ENCODE results near the gene CRYGA.
"Not testable (repeated sequence)": the region's sequence is repeated elsewhere in the genome, so short reads cannot be mapped to it uniquely, and the experiment has no call there.

The CRYGA gene

DNA sequence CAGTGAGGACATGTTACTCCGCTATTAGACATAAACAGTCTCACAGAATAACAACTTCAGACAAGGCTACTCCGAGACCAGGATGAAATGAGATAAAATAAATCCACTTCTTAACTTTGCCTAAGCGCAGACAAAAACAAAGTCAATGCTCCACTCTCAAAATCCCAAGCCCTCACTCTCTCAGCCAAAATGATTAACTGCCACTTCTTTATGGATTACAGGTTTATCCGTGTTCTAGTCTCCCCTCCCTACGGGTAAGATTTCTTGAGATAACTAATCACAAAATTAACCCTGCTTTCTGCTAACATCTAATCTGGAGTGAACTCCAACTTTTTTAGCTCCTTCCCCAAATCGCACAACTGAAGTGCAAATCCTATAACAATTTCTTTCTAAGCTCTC is 32.7 kb downstream of the CRYGA start:
- Histone ChIP-seq H3K4me1 (ENCODE audit: control insufficient read depth, insufficient read depth, low read length) (no peaks in the 10 kb centered on the region), H3K4me3 (ENCODE audit: low read length) (no peak overlapping the region), H3K36me3 (ENCODE audit: control insufficient read depth, insufficient read depth, low read length) (no peaks in the 10 kb centered on the region), H3K9ac (ENCODE audit: low read length) (no peak overlapping the region), H3K27ac (ENCODE audit: low read depth, low read length) (no peak overlapping the region), H3K27me3 (ENCODE audit: control insufficient read depth, insufficient read depth, low read length) (no peaks in the 10 kb centered on the region)

DNA sequence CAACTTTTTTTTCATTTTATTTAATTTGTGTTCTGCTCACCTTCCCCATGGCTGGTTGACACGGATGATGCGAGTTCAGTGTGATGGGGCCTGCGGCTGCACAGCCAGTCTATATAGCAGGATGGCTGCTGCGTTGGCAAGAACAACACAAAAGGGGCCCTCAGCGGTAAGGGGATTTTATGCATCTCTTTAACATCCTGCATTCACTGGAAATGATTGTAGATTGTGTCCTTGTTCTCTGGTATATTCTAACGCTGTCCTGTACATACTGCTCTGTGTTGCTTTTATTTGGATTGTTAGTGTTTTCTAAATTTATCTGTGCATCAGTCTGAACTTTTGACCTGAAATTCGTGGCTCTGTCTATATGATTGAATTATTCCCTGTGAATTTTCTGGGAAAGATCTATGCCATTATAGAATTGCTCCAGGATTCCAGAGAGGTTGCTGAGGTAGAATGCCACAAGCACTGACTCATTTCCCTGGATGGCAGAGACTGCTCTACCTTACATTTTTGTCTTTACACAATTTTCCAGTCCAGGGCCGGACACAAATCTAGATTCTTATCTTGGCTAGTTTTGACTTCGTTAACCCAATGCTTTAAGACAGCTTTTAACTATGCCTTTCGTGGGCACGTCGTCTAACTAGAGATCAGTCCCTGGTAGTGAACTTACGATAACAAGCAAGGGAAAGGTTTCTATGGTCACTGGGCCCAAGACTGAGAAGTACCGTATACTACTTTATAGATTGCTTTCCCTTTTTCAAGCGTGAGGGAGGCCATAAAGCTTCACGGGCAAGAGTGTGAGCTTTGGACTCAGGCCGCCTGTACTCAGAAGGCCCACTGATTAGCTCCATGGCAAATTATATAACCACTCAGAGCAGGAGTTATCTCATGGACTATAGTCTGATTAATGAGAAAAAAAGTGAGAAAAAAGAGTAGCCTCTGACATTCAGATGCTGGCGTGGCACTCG is 33.4 kb downstream of the CRYGA start, which contains the start of gene CRYGC:
Gene CRYGC, minus strand, starts transcription at position 85 of the 968 bp plus-strand sequence. Its CDS starts 36 bp downstream, at position 49.
- Histone ChIP-seq H3K27ac (ENCODE audit: low read depth, low read length) (no peak within 1 kb of the TSS), H3K9ac (ENCODE audit: low read length) (no peak within 1 kb of the TSS), H3K27me3 (ENCODE audit: control insufficient read depth, insufficient read depth, low read length) (no peaks in the 10 kb centered on the region), H3K4me1 (ENCODE audit: control insufficient read depth, insufficient read depth, low read length) (no peaks in the 10 kb centered on the region), H3K4me3 (ENCODE audit: low read length) (no peak within 1 kb of the TSS), H3K36me3 (ENCODE audit: control insufficient read depth, insufficient read depth, low read length) (no peaks in the 10 kb centered on the region)

DNA sequence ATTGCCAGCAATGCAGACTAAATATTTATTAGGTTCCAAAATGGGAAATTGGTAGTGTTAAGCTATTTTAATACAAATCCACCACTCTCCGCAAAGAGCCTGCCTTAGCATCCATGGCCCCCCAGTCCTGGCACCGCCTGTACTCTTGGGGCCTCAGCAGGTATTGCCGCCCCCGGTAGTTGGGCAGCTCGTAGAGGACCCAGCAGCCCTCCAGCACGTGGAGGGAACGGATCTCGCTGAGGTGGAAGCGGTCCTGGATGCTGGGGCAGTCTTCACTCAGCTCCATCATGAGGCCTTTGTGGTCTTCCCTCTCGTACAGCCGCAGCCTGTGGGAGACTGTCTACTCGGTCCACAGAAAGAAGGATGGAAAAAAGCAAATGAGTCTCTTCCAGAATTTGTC is 35.3 kb downstream of the CRYGA start:
- H3K4me1 ChIP-seq (ENCODE audit: control insufficient read depth, insufficient read depth, low read length) = no peaks in the 10 kb centered on the region
- H3K4me3 ChIP-seq (ENCODE audit: low read length) = no peak overlapping the region
- no peak overlapping the region for H3K9ac ChIP-seq (ENCODE audit: low read length)
- no peak overlapping the region for H3K27ac ChIP-seq (ENCODE audit: low read depth, low read length)
- no peaks in the 10 kb centered on the region for H3K27me3 ChIP-seq (ENCODE audit: control insufficient read depth, insufficient read depth, low read length)
- no peaks in the 10 kb centered on the region for H3K36me3 ChIP-seq (ENCODE audit: control insufficient read depth, insufficient read depth, low read length)

DNA sequence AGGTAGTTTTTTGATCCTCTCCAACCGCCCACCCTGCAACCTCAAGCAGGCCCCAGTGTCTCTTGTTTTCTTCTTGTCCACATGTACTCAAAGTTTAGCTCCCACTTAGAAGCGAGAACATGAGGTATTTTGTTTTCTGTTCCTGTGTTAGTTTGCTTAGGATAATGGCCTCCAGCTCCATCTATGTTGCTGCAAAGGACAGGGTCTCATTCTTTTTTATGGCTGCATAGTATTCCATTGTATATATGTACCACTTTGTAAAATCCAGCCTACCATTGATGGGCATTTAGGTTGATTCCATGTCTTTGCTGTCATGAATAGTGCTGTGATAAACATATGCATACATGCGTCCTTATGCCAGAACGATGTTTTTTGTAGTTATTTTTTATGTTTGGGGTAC is 36.3 kb downstream of the CRYGA start:
- H3K27ac ChIP-seq (ENCODE audit: low read depth, low read length) = no peak overlapping the region
- no peak overlapping the region for H3K4me3 ChIP-seq (ENCODE audit: low read length)
- no peaks in the 10 kb centered on the region for H3K36me3 ChIP-seq (ENCODE audit: control insufficient read depth, insufficient read depth, low read length)
- no peaks in the 10 kb centered on the region for H3K4me1 ChIP-seq (ENCODE audit: control insufficient read depth, insufficient read depth, low read length)
- H3K9ac ChIP-seq (ENCODE audit: low read length) = no peak overlapping the region
- no peaks in the 10 kb centered on the region for H3K27me3 ChIP-seq (ENCODE audit: control insufficient read depth, insufficient read depth, low read length)

GRCh38 chr2:208125251-208125650 is 38.1 kb downstream of the CRYGA start:
- no peak overlapping the region for H3K9ac ChIP-seq (ENCODE audit: low read length)
- H3K4me3 ChIP-seq (ENCODE audit: low read length) = no peak overlapping the region
- no peaks in the 10 kb centered on the region for H3K27me3 ChIP-seq (ENCODE audit: control insufficient read depth, insufficient read depth, low read length)
- no peaks in the 10 kb centered on the region for H3K36me3 ChIP-seq (ENCODE audit: control insufficient read depth, insufficient read depth, low read length)
- H3K4me1 ChIP-seq (ENCODE audit: control insufficient read depth, insufficient read depth, low read length) = no peaks in the 10 kb centered on the region
- no peak overlapping the region for H3K27ac ChIP-seq (ENCODE audit: low read depth, low read length)

GRCh38 chr2:208124013-208124715 is 39.2 kb downstream of the CRYGA start, which contains the start of gene CRYGD:
TSS of gene CRYGD (minus strand) at chr2:208124524. CDS start at chr2:208124473, 51 bp downstream.
- not testable (repeated sequence) for H3K27me3 ChIP-seq (ENCODE audit: control insufficient read depth, insufficient read depth, low read length); H3K36me3 ChIP-seq (ENCODE audit: control insufficient read depth, insufficient read depth, low read length); H3K4me1 ChIP-seq (ENCODE audit: control insufficient read depth, insufficient read depth, low read length); H3K9ac ChIP-seq (ENCODE audit: low read length); H3K4me3 ChIP-seq (ENCODE audit: low read length); H3K27ac ChIP-seq (ENCODE audit: low read depth, low read length)

DNA sequence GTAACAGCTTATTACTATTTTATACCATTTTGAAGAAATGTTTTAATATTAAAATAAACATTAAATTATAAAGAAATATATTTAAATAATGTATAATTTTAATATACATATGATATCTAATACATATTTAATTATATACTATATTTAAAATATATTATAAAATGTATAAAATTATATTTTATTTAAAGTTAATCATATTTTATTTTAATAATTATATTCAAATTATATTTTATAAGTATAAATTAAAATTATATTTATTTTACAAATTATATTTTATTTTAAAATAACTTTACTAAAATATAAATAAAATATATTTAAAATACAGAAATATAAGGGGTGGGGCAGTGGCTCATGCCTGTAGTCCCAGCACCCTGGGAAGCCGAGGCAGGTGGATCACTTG is 41.1 kb downstream of the CRYGA start:
- Histone ChIP-seq H3K4me3 (ENCODE audit: low read length) (no peak overlapping the region), H3K27me3 (ENCODE audit: control insufficient read depth, insufficient read depth, low read length) (no peaks in the 10 kb centered on the region), H3K27ac (ENCODE audit: low read depth, low read length) (no peak overlapping the region), H3K36me3 (ENCODE audit: control insufficient read depth, insufficient read depth, low read length) (no peaks in the 10 kb centered on the region), H3K9ac (ENCODE audit: low read length) (no peak overlapping the region), H3K4me1 (ENCODE audit: control insufficient read depth, insufficient read depth, low read length) (no peaks in the 10 kb centered on the region)

- H3K27ac ChIP-seq (ENCODE audit: low read depth, low read length) = no peak overlapping the region
- H3K27me3 ChIP-seq (ENCODE audit: control insufficient read depth, insufficient read depth, low read length) = no peaks in the 10 kb centered on the region
- H3K4me3 ChIP-seq (ENCODE audit: low read length) = no peak overlapping the region
Observed at GRCh38 chr2:208118918-208119317, 44.5 kb downstream of the CRYGA start.

DNA sequence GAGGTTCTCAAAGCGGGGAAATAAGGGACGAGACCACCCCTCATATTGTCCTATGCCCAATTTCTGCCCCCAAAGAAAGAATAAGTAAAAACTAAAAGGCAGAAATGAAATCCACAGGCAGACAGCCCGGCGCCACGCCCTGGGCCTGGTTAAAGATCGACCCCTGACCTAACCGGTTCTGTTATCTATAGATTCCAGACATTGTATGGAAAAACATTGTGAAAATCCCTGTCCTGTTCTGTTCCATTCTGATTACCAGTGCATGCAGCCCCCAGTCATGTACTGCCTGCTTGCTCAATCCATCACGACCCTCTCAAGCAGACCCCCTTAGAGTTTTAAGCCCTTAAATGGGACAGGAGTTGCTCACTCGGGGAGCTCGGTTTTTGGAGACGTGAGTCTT is 46.0 kb downstream of the CRYGA start:
- not testable (repeated sequence) for H3K27ac ChIP-seq (ENCODE audit: low read depth, low read length); H3K36me3 ChIP-seq (ENCODE audit: control insufficient read depth, insufficient read depth, low read length); H3K4me3 ChIP-seq (ENCODE audit: low read length); H3K4me1 ChIP-seq (ENCODE audit: control insufficient read depth, insufficient read depth, low read length); H3K27me3 ChIP-seq (ENCODE audit: control insufficient read depth, insufficient read depth, low read length); H3K9ac ChIP-seq (ENCODE audit: low read length)

More at GRCh38 chr2:208118918-208119317, 44.5 kb downstream of the CRYGA start:
- no peaks in the 10 kb centered on the region for H3K4me1 ChIP-seq (ENCODE audit: control insufficient read depth, insufficient read depth, low read length)
- no peak overlapping the region for H3K9ac ChIP-seq (ENCODE audit: low read length)
- no peaks in the 10 kb centered on the region for H3K36me3 ChIP-seq (ENCODE audit: control insufficient read depth, insufficient read depth, low read length)

GRCh38 chr2:208112969-208113368 is 50.4 kb downstream of the CRYGA start:
- Histone ChIP-seq H3K27ac (ENCODE audit: low read depth, low read length) (no peak overlapping the region), H3K4me3 (ENCODE audit: low read length) (no peak overlapping the region), H3K36me3 (ENCODE audit: control insufficient read depth, insufficient read depth, low read length) (no peaks in the 10 kb centered on the region), H3K4me1 (ENCODE audit: control insufficient read depth, insufficient read depth, low read length) (no peaks in the 10 kb centered on the region), H3K27me3 (ENCODE audit: control insufficient read depth, insufficient read depth, low read length) (no peaks in the 10 kb centered on the region), H3K9ac (ENCODE audit: low read length) (no peak overlapping the region)

DNA sequence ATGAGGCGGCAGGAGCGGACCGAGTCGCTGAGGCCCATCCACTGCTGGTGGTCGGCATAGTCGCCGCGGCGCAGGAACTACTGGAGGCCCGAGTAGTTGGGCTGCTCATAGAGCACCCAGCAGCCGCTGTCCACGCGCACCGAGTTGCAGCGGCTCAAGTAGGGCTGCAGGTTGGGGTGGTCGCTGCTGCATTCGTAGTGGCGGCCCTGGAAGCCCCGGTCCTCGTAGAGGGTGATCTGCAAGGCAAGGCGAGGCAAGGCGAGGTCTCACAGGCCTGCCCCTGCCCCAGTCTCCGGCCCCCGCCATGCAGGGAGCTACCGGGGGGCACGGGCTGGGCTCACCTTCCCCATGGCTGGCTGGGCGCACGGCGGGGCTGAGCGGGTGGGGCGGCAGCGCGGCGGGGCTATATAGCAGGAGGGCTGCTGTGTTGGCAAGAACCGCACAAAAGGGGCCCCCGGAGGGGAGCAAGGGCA is 51.1 kb downstream of the CRYGA start:
- H3K4me1 ChIP-seq (ENCODE audit: control insufficient read depth, insufficient read depth, low read length); H3K9ac ChIP-seq (ENCODE audit: low read length); H3K36me3 ChIP-seq (ENCODE audit: control insufficient read depth, insufficient read depth, low read length); H3K27ac ChIP-seq (ENCODE audit: low read depth, low read length); H3K27me3 ChIP-seq (ENCODE audit: control insufficient read depth, insufficient read depth, low read length); H3K4me3 ChIP-seq (ENCODE audit: low read length): not testable (repeated sequence)
